K562 (cell line): ENCODE results near the gene CA6. TPM values are rescaled to one million over a fixed set of nuclear protein-coding genes. Genes with fewer than 3 reads are reported as not detected.

ENCODE experiments used
- ATAC-seq: fragments of 200-7000 bp; cut with Tn5 transposase; 3 replicates; pipeline ENCODE4 v1.9.1; 2020; ENCODE audit warnings: moderate library complexity
- BruUV-seq: library from RNA; stranded (reverse); fragments of 400-500 nt; replicated peaks from 2 replicates; lab custom pipeline; 2021; lab: Mats Ljungman, UMichigan
- CTCF ChIA-PET: fragments of 300-600 bp; formaldehyde crosslinking; extraction: SDS; loops from one replicate; lab custom pipeline; 2021; ENCODE audit warnings: low intra/inter-chr PET ratio; lab: Yijun Ruan, JAX
- POLR2A ChIA-PET: fragments of 300-600, 350-650 bp; sonication (Branson Sonifier 250); formaldehyde crosslinking; extraction: SDS; loops from one replicate; lab custom pipeline; 2021; ENCODE audit warnings: antibody characterized with exemption, inconsistent platforms; lab: Yijun Ruan, JAX
- DNase-seq, 4 experiments: peaks; one replicate each; pipeline versions ENCODE4 v3.0.0 to v3.0.0-alpha.2; 2011 to 2018; ENCODE audit warnings: low spot score in 3 of 4, mixed read lengths in 3 of 4; ENCODE audit errors: extremely low read depth in 1 of 4
- FAIRE-seq: peaks from 2 replicates; lab custom pipeline; 2011; peaks lifted over from hg19 to GRCh38; lab: Jason Lieb, UNC
- H2AFZ ChIP-seq: 2 replicates; pipeline ENCODE4 v1.6.0; 2011; ENCODE audit warnings: low read depth, low read length, control low read depth, inconsistent platforms
- H3K27ac ChIP-seq: fragments of 200-600 bp; 3 replicates; pipeline ENCODE4 v1.8.0; 2011; ENCODE audit warnings: low read depth, mild to moderate bottlenecking, control low read depth, inconsistent platforms, low read length, moderate library complexity, mixed read lengths; ENCODE audit errors: extremely low read depth
- H3K27me3 ChIP-seq, 2 experiments: fragments of 300-600 bp in 1 of 2; 2 replicates in 1 of 2; 3 replicates in 1 of 2; pipeline versions ENCODE4 v1.6.0 to v1.8.0; 2011; ENCODE audit warnings: inconsistent platforms in 2 of 2, low read length in 2 of 2, mild to moderate bottlenecking in 1 of 2, mixed read lengths in 1 of 2, moderate library complexity in 1 of 2; ENCODE audit not compliant: control insufficient read depth in 2 of 2, insufficient read depth in 2 of 2
- H3K36me3 ChIP-seq: fragments of 300-600 bp; 3 replicates; pipeline ENCODE4 v1.8.0; 2011; ENCODE audit warnings: mild to moderate bottlenecking, low read length, inconsistent platforms; ENCODE audit not compliant: control insufficient read depth, insufficient read depth
- H3K4me1 ChIP-seq, 2 experiments: fragments of 200-600 bp in 1 of 2; replicated peaks in 1 of 2; 2 replicates in 1 of 2; 3 replicates in 1 of 2; pipeline versions ENCODE4 v1.5.1 to v1.8.0; 2011; ENCODE audit warnings: inconsistent platforms in 2 of 2, low read length in 2 of 2, mild to moderate bottlenecking in 1 of 2, mixed read lengths in 1 of 2, moderate library complexity in 1 of 2; ENCODE audit not compliant: control insufficient read depth in 2 of 2, insufficient read depth in 2 of 2
- H3K4me2 ChIP-seq: 2 replicates; pipeline ENCODE4 v1.6.1; 2011; ENCODE audit warnings: low read length, control low read depth, inconsistent platforms, mixed read lengths; ENCODE audit not compliant: insufficient read depth
- H3K4me3 ChIP-seq: fragments of 200-600 bp; sonication (generic), shearing (Covaris generic); 2 replicates; pipeline ENCODE4 v1.5.1; 2016; ENCODE audit warnings: control low read depth, inconsistent platforms
- H3K79me2 ChIP-seq: fragments of 200-600 bp; 3 replicates; pipeline ENCODE4 v1.8.0; 2011; ENCODE audit warnings: low read length, inconsistent platforms; ENCODE audit not compliant: control insufficient read depth, insufficient read depth
- H3K9ac ChIP-seq, 2 experiments: 2 replicates each; pipeline versions ENCODE4 v1.6.0 to v1.6.1; 2011; ENCODE audit warnings: low read depth in 2 of 2, low read length in 2 of 2, control low read depth in 1 of 2, inconsistent platforms in 1 of 2, mild to moderate bottlenecking in 1 of 2, mixed read lengths in 1 of 2; ENCODE audit not compliant: insufficient read depth in 1 of 2
- H3K9me1 ChIP-seq: one replicate; pipeline ENCODE4 v1.6.0; 2011; ENCODE audit warnings: inconsistent platforms, mild to moderate bottlenecking, low read length, moderate library complexity; ENCODE audit not compliant: control insufficient read depth, insufficient read depth
- H3K9me3 ChIP-seq: replicated peaks from 2 replicates; pipeline ENCODE4 v1.5.1; 2011; ENCODE audit warnings: low read depth, low read length, inconsistent platforms; ENCODE audit not compliant: control insufficient read depth, insufficient read depth
- H4K20me1 ChIP-seq: replicated peaks from 2 replicates; pipeline ENCODE4 v1.6.1; 2011; ENCODE audit warnings: low read length, inconsistent platforms, mixed read lengths; ENCODE audit not compliant: control insufficient read depth, insufficient read depth
- BHLHE40 ChIP-seq: IDR thresholded peaks from 2 replicates; pipeline ENCODE4 v1.6.1; 2011; ENCODE audit warnings: low read length, improper control_type of control experiment
- CHCHD3 ChIP-seq: fragments of 250-450 bp; sonication (Bioruptor Pico); IDR thresholded peaks from 2 replicates; pipeline ENCODE4 v2.1.2; 2022; ENCODE audit warnings: mild to moderate bottlenecking
- ETS2 ChIP-seq: IDR thresholded peaks from 2 replicates; pipeline ENCODE4 v1.6.1; 2016; ENCODE audit warnings: borderline replicate concordance, missing genetic modification characterization, mild to moderate bottlenecking, moderate library complexity, missing compliant biosample characterization; ENCODE audit not compliant: poor library complexity, severe bottlenecking
- GATAD2B ChIP-seq: fragments of 450-650 bp; IDR thresholded peaks from 2 replicates; pipeline ENCODE4 v1.6.1; 2017; ENCODE audit warnings: mild to moderate bottlenecking, borderline replicate concordance
- HOMEZ ChIP-seq: fragments of 250-450 bp; sonication (Bioruptor Pico); IDR thresholded peaks from 2 replicates; pipeline ENCODE4 v1.4.0; 2020; ENCODE audit warnings: mild to moderate bottlenecking, moderate library complexity
- KHSRP ChIP-seq: fragments of 450-650 bp; IDR thresholded peaks from 2 replicates; pipeline ENCODE4 v1.6.1; 2017
- MCM5 ChIP-seq: fragments of 450-650 bp; IDR thresholded peaks from 2 replicates; pipeline ENCODE4 v1.6.1; 2016; ENCODE audit warnings: low read depth
- MEF2A ChIP-seq: IDR thresholded peaks from 2 replicates; pipeline ENCODE4 v1.6.1; 2011; ENCODE audit warnings: low read depth, mild to moderate bottlenecking, low read length, moderate library complexity; ENCODE audit not compliant: control insufficient read depth
- MEIS2 ChIP-seq: fragments of 450-650 bp; IDR thresholded peaks from 2 replicates; pipeline ENCODE4 v1.6.1; 2014; ENCODE audit warnings: mild to moderate bottlenecking; ENCODE audit not compliant: partially characterized antibody
- MITF ChIP-seq: IDR thresholded peaks from 2 replicates; pipeline ENCODE4 v1.6.1; 2014; ENCODE audit warnings: antibody characterized with exemption
- POLR2A ChIP-seq: fragments of 450-650 bp; conservative IDR thresholded peaks from 2 replicates; pipeline ENCODE4 v1.6.1; 2016
- POLR2G ChIP-seq: fragments of 200-400 bp; formaldehyde crosslinking; IDR thresholded peaks from 2 replicates; pipeline ENCODE4 v1.6.1; 2017; ENCODE audit warnings: low read depth, mild to moderate bottlenecking, antibody characterized with exemption, low read length, moderate library complexity
- PTRF ChIP-seq: fragments of 450-650 bp; IDR thresholded peaks from 2 replicates; pipeline ENCODE4 v1.6.1; 2016; ENCODE audit warnings: mild to moderate bottlenecking, missing genetic modification characterization, missing compliant biosample characterization
- TCFL5 ChIP-seq: fragments of 250-450 bp; sonication (Bioruptor Pico); conservative IDR thresholded peaks from 2 replicates; pipeline ENCODE4 v1.6.1; 2021; ENCODE audit warnings: mild to moderate bottlenecking, moderate library complexity, matching md5 sums
- ZC3H4 ChIP-seq: sonication (generic); formaldehyde crosslinking; IDR thresholded peaks from 2 replicates; pipeline ENCODE4 v1.9.0; 2021; ENCODE audit warnings: missing genetic modification reagents, borderline replicate concordance
- ZNF232 ChIP-seq: sonication (generic); formaldehyde crosslinking; IDR thresholded peaks from 2 replicates; pipeline ENCODE4 v1.8.0; 2022; ENCODE audit warnings: mild to moderate bottlenecking, missing genetic modification reagents
- ZSCAN32 ChIP-seq: fragments of 450-650 bp; formaldehyde crosslinking; IDR thresholded peaks from 2 replicates; pipeline ENCODE4 v1.4.0; 2020; ENCODE audit warnings: mild to moderate bottlenecking, moderate library complexity
- WGBS: fragments of 100-300 bp; shearing (Covaris generic); methylation state at CpG from one replicate; pipeline ENCODE4 v1.1.6; 2016; ENCODE audit warnings: low coverage, mixed read lengths; ENCODE audit not compliant: insufficient coverage; ENCODE audit errors: missing lambda C conversion rate; 5-methylcytosine and 5-hydroxymethylcytosine counted together
- in situ Hi-C: fragments of 300-500 bp; cut with MboI; formaldehyde crosslinking; loops from 4 replicates; pipeline ENCODE4 v1.15.0; 2018; ENCODE audit warnings: inconsistent platforms, mixed read lengths
- intact Hi-C: fragments of 100-400 bp; cut with micrococcal nuclease; formaldehyde crosslinking; loops from 2 replicates; pipeline ENCODE4 v1.14.2; 2022
- polyA plus RNA-seq, 8 experiments: library from polyadenylated mRNA; depleted of rRNA in 4 of 8; stranded (reverse) in 5 of 8; unstranded in 3 of 8; fragments of >200 nt; fragmentation: Nextera tagmentation in 2 of 8; fragmentation: Illumina TruSeq in 1 of 8; extraction: Ambion mirVana in 2 of 8; extraction: Trizol in 1 of 8; gene quantifications; 2 replicates each; pipeline versions ENCODE4 v1.2.1 to v1.2.3, GENCODE V29; 2011 to 2014; ENCODE audit warnings: inconsistent platforms in 1 of 8, missing spikeins in 1 of 8
- total RNA-seq, 7 experiments: library from RNA; depleted of rRNA in 6 of 7; stranded (reverse); fragments of >200 nt in 6 of 7; fragmentation: Illumina TruSeq in 2 of 7; extraction: Trizol in 2 of 7; gene quantifications; 2 replicates each; pipeline versions ENCODE4 v1.2.1 to v1.2.3, GENCODE V29; 2011 to 2021; ENCODE audit warnings: low replicate concordance in 1 of 7

Gene CA6
- total and polyA plus RNA-seq, 9 of the 15 experiments (the other 6 are each of a cell fraction or from before 2014, with no cell fraction given), result not detected

GRCh38 chr1:8938232-8938999, 7.3 kb upstream of the CA6 start (continued):
- TF ChIP-seq CHCHD3 (CRISPR knock-in tag), result no peak
- no peak for TF ChIP-seq TCFL5 (CRISPR knock-in tag)
- TF ChIP-seq POLR2A, result no peak
- peak; percentile 42; the same call in 1 of the 2 replicates for TF ChIP-seq PTRF (tag)
- TF ChIP-seq MCM5, result no peak
- peak; percentile 94 for TF ChIP-seq MEIS2
- TF ChIP-seq KHSRP, result no peak
- TF ChIP-seq POLR2G, result no peak
- no peak for TF ChIP-seq HOMEZ (CRISPR knock-in tag)

GRCh38 chr1:8939000-8939265, 6.7 kb upstream of the CA6 start:
- no TSS peak for BruUV-seq
- DNase-seq (no peak), ATAC-seq (no peak), FAIRE-seq (no peak)
- Histone ChIP-seq H2AFZ (no peak overlapping the region), H3K4me1 (peaks cover 0 to 6% of the 10 kb centered on the region in 2 experiments; a peak in 1 of 5 replicates), H4K20me1 (no peaks in the 10 kb centered on the region; the same call in 1 of the 2 replicates), H3K36me3 (no peaks in the 10 kb centered on the region), H3K4me2 (no peak overlapping the region), H3K27ac (no peak overlapping the region), H3K9ac (no peak overlapping the region), H3K9me1 (no peaks in the 10 kb centered on the region), H3K79me2 (no peaks in the 10 kb centered on the region), H3K27me3 (peaks cover 31 to 44% of the 10 kb centered on the region in 2 experiments), H3K9me3 (peaks cover 5% of the 10 kb centered on the region), H3K4me3 (no peak overlapping the region)
- in situ Hi-C loops, result no loop called here
- 9% methylated on average over 2 of the region's 2 CpGs for WGBS
- ChIA-PET CTCF (no interaction called here), POLR2A (interaction anchor here (0.6 to 0.9 kb wide), 3 partner anchors 14 to 196 kb away, joined by 3 to 4 read pairs (median 4); no protein-coding TSS in a partner anchor)
- intact Hi-C loops, result no loop called here
- TF ChIP-seq MEF2A, result no peak
- TF ChIP-seq ZNF232 (CRISPR knock-in tag), result no peak
- TF ChIP-seq ZC3H4, result no peak
- TF ChIP-seq MITF, result no peak
- TF ChIP-seq CHCHD3 (CRISPR knock-in tag), result no peak
- no peak for TF ChIP-seq ETS2
- TF ChIP-seq GATAD2B, result no peak
- TF ChIP-seq BHLHE40, result no peak
- no peak for TF ChIP-seq ZSCAN32 (CRISPR knock-in tag)
